Neural progenitor cell (in vitro differentiated cells): ENCODE data around the gene ASB2. TPM values are rescaled to one million over a fixed set of nuclear protein-coding genes. Genes with fewer than 3 reads are reported as not detected.

Experiments used
- DNase-seq: peaks from one replicate; pipeline ENCODE4 v3.0.0-alpha.2; 2016; ENCODE audit warnings: low spot score
- H2AFZ ChIP-seq: fragments of 200-600 bp; sonication (generic); replicated peaks from 2 replicates; pipeline ENCODE4 v1.6.1; 2016; ENCODE audit warnings: antibody characterized with exemption
- H3F3A ChIP-seq: fragments of 200-600 bp; sonication (generic); 2 replicates; pipeline ENCODE4 v1.6.1; 2016; ENCODE audit warnings: antibody characterized with exemption, low read depth
- H3K27ac ChIP-seq: fragments of 200-600 bp; sonication (generic); 2 replicates; pipeline ENCODE4 v1.5.1; 2016; ENCODE audit warnings: mild to moderate bottlenecking
- H3K27me3 ChIP-seq: fragments of 200-600 bp; sonication (generic); 2 replicates; pipeline ENCODE4 v1.6.1; 2016; ENCODE audit warnings: mild to moderate bottlenecking, moderate library complexity
- H3K36me3 ChIP-seq: fragments of 200-600 bp; sonication (generic); 2 replicates; pipeline ENCODE4 v1.5.1; 2016
- H3K4me1 ChIP-seq: fragments of 200-600 bp; sonication (generic); 2 replicates; pipeline ENCODE4 v1.6.1; 2016; ENCODE audit warnings: mixed run types
- H3K4me2 ChIP-seq: fragments of 200-600 bp; sonication (generic); 2 replicates; pipeline ENCODE4 v1.6.1; 2016
- H3K4me3 ChIP-seq: fragments of 200-600 bp; sonication (generic); 2 replicates; pipeline ENCODE4 v1.5.1; 2016
- H3K79me2 ChIP-seq: fragments of 200-600 bp; sonication (generic); 2 replicates; pipeline ENCODE4 v1.6.1; 2016; ENCODE audit warnings: low read depth
- H3K9ac ChIP-seq: fragments of 200-600 bp; sonication (generic); 2 replicates; pipeline ENCODE4 v1.6.1; 2016
- H3K9me3 ChIP-seq: fragments of 200-600 bp; sonication (generic); 2 replicates; pipeline ENCODE4 v1.5.1; 2016; ENCODE audit warnings: low read depth
- H4K20me1 ChIP-seq: fragments of 200-600 bp; sonication (generic); 2 replicates; pipeline ENCODE4 v1.6.1; 2016; ENCODE audit warnings: low read depth
- H3K27ac Mint-ChIP-seq: 3 replicates; pipeline ENCODE4 v1.8.0; 2021; ENCODE audit warnings: mixed read lengths
- H3K27me3 Mint-ChIP-seq: 2 replicates; pipeline ENCODE4 v1.8.0; 2022; ENCODE audit warnings: low read depth, mild to moderate bottlenecking, inconsistent platforms, moderate library complexity, mixed read lengths; ENCODE audit not compliant: insufficient read depth
- H3K36me3 Mint-ChIP-seq: 3 replicates; pipeline ENCODE4 v1.8.0; 2021; ENCODE audit warnings: mixed read lengths
- H3K4me1 Mint-ChIP-seq: 3 replicates; pipeline ENCODE4 v1.8.0; 2021; ENCODE audit warnings: mixed read lengths
- H3K4me3 Mint-ChIP-seq: 3 replicates; pipeline ENCODE4 v1.8.0; 2021; ENCODE audit warnings: mild to moderate bottlenecking, moderate library complexity, mixed read lengths
- H3K9me3 Mint-ChIP-seq: 3 replicates; pipeline ENCODE4 v1.8.0; 2020; ENCODE audit warnings: mixed read lengths
- CTCF ChIP-seq: fragments of 200-600 bp; sonication (generic); IDR thresholded peaks from 2 replicates; pipeline ENCODE4 v1.5.1; 2017; ENCODE audit warnings: antibody characterized with exemption, mild to moderate bottlenecking
- EZH2 ChIP-seq: fragments of 200-600 bp; sonication (generic); IDR thresholded peaks from 2 replicates; pipeline ENCODE4 v1.6.1; 2017; ENCODE audit warnings: antibody characterized with exemption, mild to moderate bottlenecking, moderate library complexity
- EZH2phosphoT487 ChIP-seq: fragments of 200-600 bp; sonication (generic); IDR thresholded peaks from 2 replicates; pipeline ENCODE4 v1.6.1; 2017; ENCODE audit warnings: antibody characterized with exemption
- total RNA-seq: library from RNA; depleted of rRNA; stranded (reverse); fragments of >200 nt; gene quantifications from 2 replicates; pipeline ENCODE4 v1.2.3, GENCODE V29; 2015; ENCODE audit warnings: low replicate concordance

The ASB2 gene
- total RNA-seq, 1 donor from 2014 or later: not detected

GRCh38 chr14:93997916-93998870 is 21.8 kb upstream of the ASB2 start:
- peaks cover 2% of the 10 kb centered on the region for H3K36me3 Mint-ChIP-seq
- H3K27me3 Mint-ChIP-seq: peaks cover 4% of the 10 kb centered on the region
- Histone ChIP-seq H4K20me1 (no peaks in the 10 kb centered on the region), H3K4me2 (no peak overlapping the region), H3K27ac (no peak overlapping the region), H3K9me3 (no peaks in the 10 kb centered on the region), H3F3A (no peaks in the 10 kb centered on the region), H3K27me3 (peaks cover 9% of the 10 kb centered on the region), H3K4me3 (no peak overlapping the region), H2AFZ (no peak overlapping the region), H3K9ac (no peak overlapping the region), H3K36me3 (no peaks in the 10 kb centered on the region), H3K4me1 (peaks cover 7% of the 10 kb centered on the region), H3K79me2 (no peaks in the 10 kb centered on the region)
- H3K9me3 Mint-ChIP-seq: no peaks in the 10 kb centered on the region
- H3K4me3 Mint-ChIP-seq: no peak overlapping the region
- no peak for DNase-seq
- H3K27ac Mint-ChIP-seq: peak overlapping the region; percentile 50
- peaks cover 16% of the 10 kb centered on the region for H3K4me1 Mint-ChIP-seq
- TF ChIP-seq EZH2 (no peak), CTCF (no peak), EZH2phosphoT487 (no peak)

GRCh38 chr14:93997082-93997481 is 20.7 kb upstream of the ASB2 start, which contains the start of gene CCDC197:
Gene CCDC197 (plus strand): TSS chr14:93997301. CDS start chr14:93998132, 831 bp downstream.
- H3K27ac Mint-ChIP-seq: no peak within 1 kb of the TSS
- DNase-seq: no peak
- H3K4me1 Mint-ChIP-seq: peaks cover 14% of the 10 kb centered on the region
- no peak for TF ChIP-seq CTCF
- H3K36me3 Mint-ChIP-seq: peaks cover 2% of the 10 kb centered on the region
- H3K27ac ChIP-seq: no peak within 1 kb of the TSS
- H3K4me1 ChIP-seq: peaks cover 11% of the 10 kb centered on the region
- H3K9ac ChIP-seq: no peak within 1 kb of the TSS
- H3K9me3 ChIP-seq: no peaks in the 10 kb centered on the region
- H4K20me1 ChIP-seq: no peaks in the 10 kb centered on the region
- no peak within 1 kb of the TSS for H3K4me3 Mint-ChIP-seq
- no peaks in the 10 kb centered on the region for H3K9me3 Mint-ChIP-seq
- H3K27me3 Mint-ChIP-seq: peaks cover 6% of the 10 kb centered on the region
- no peaks in the 10 kb centered on the region for H3K79me2 ChIP-seq
- H3K36me3 ChIP-seq: no peaks in the 10 kb centered on the region
- no peaks in the 10 kb centered on the region for H3F3A ChIP-seq
- H2AFZ ChIP-seq: no peak within 1 kb of the TSS
- peaks cover 9% of the 10 kb centered on the region for H3K27me3 ChIP-seq
- H3K4me2 ChIP-seq: no peak within 1 kb of the TSS
- H3K4me3 ChIP-seq: no peak within 1 kb of the TSS

- Histone ChIP-seq H3K79me2 (no peaks in the 10 kb centered on the region), H3K4me1 (peaks cover 11% of the 10 kb centered on the region), H3F3A (no peaks in the 10 kb centered on the region), H3K9ac (no peak overlapping the region), H3K27me3 (peaks cover 4% of the 10 kb centered on the region), H2AFZ (no peak overlapping the region), H3K36me3 (no peaks in the 10 kb centered on the region), H3K4me3 (no peak overlapping the region), H3K4me2 (no peak overlapping the region), H3K9me3 (no peaks in the 10 kb centered on the region), H3K27ac (no peak overlapping the region), H4K20me1 (no peaks in the 10 kb centered on the region)
- H3K9me3 Mint-ChIP-seq: no peaks in the 10 kb centered on the region
- TF ChIP-seq EZH2phosphoT487 (no peak), CTCF (no peak), EZH2 (no peak)
- no peak for DNase-seq
- peak overlapping the region; percentile 12 for H3K27ac Mint-ChIP-seq
- peaks cover 2% of the 10 kb centered on the region for H3K36me3 Mint-ChIP-seq
- H3K4me3 Mint-ChIP-seq: no peak overlapping the region
- H3K4me1 Mint-ChIP-seq: peaks cover 10% of the 10 kb centered on the region
- peaks cover 11% of the 10 kb centered on the region for H3K27me3 Mint-ChIP-seq
Measured at GRCh38 chr14:93996130-93996695, 19.8 kb upstream of the ASB2 start.
